Activated T-helper 17 cell treated with anti-CD3 and anti-CD28 coated beads, Interleukin-2, amount 50 U/mL, for 72 hours (primary cell): ENCODE results near the gene PGS1. TPM values are rescaled to one million over a fixed set of nuclear protein-coding genes. Genes with fewer than 3 reads are reported as not detected.
"Not testable (repeated sequence)": the region's sequence is repeated elsewhere in the genome, so short reads cannot be mapped to it uniquely, and the experiment has no call there.

Experiments used
- ATAC-seq: fragments of 150-1000 bp; cut with Tn5 transposase; replicated peaks from 2 replicates; pipeline ENCODE4 v1.10.0; 2021; ENCODE audit warnings: mild to moderate bottlenecking, moderate library complexity
- H3K27ac Mint-ChIP-seq: one replicate; pipeline ENCODE4 v1.8.0; 2022; ENCODE audit warnings: mixed read lengths
- H3K27me3 Mint-ChIP-seq: one replicate; pipeline ENCODE4 v1.8.0; 2022; ENCODE audit warnings: mixed read lengths
- H3K36me3 Mint-ChIP-seq: one replicate; pipeline ENCODE4 v1.8.0; 2022; ENCODE audit warnings: low read depth, mild to moderate bottlenecking, mixed read lengths
- H3K4me1 Mint-ChIP-seq: one replicate; pipeline ENCODE4 v1.8.0; 2022; ENCODE audit warnings: mixed read lengths
- H3K4me3 Mint-ChIP-seq: one replicate; pipeline ENCODE4 v1.8.0; 2022; ENCODE audit warnings: mild to moderate bottlenecking, mixed read lengths
- H3K9me3 Mint-ChIP-seq: one replicate; pipeline ENCODE4 v1.8.0; 2022; ENCODE audit warnings: mixed read lengths
- total RNA-seq, 2 donors: library from RNA; stranded (reverse); gene quantifications; one replicate each; pipeline ENCODE4 v1.2.3, GENCODE V29; 2022

PGS1 gene
- total RNA-seq, 2 donors from 2014 or later: 76.1 to 101 TPM

GRCh38 chr17:78450696-78451345 lies 72.4 kb downstream of the PGS1 start:
- no peak for ATAC-seq

DNA sequence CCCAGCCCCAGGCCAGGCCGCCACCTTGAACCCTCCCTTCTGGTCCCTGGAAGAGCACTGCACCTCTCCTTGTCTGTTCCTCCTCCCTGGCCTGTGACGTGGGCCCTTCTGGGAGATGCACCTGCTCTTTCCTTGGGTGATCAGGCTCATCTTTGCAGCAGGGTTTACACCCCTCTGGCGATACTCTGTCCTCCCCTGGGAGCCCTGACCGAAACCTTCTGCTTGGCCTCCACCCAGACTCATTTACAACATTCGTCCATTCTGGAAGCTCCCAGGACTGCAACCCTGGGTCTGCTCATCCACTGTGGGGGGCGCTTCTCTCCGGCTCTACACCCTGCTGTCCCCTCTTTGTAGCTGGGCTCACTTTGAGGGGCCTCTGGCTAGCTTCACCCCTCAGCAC lies 73.3 kb downstream of the PGS1 start:
- Mint-ChIP-seq H3K9me3 (no peaks in the 10 kb centered on the region), H3K4me1 (no peaks in the 10 kb centered on the region), H3K4me3 (no peak overlapping the region), H3K36me3 (no peaks in the 10 kb centered on the region), H3K27me3 (no peaks in the 10 kb centered on the region), H3K27ac (no peak overlapping the region)
- no peak for ATAC-seq

More at GRCh38 chr17:78450696-78451345, 72.4 kb downstream of the PGS1 start:
- no peak overlapping the region for H3K27ac Mint-ChIP-seq
- no peaks in the 10 kb centered on the region for H3K27me3 Mint-ChIP-seq
- H3K9me3 Mint-ChIP-seq: no peaks in the 10 kb centered on the region
- H3K36me3 Mint-ChIP-seq: no peaks in the 10 kb centered on the region
- H3K4me1 Mint-ChIP-seq: no peaks in the 10 kb centered on the region
- no peak overlapping the region for H3K4me3 Mint-ChIP-seq

DNA sequence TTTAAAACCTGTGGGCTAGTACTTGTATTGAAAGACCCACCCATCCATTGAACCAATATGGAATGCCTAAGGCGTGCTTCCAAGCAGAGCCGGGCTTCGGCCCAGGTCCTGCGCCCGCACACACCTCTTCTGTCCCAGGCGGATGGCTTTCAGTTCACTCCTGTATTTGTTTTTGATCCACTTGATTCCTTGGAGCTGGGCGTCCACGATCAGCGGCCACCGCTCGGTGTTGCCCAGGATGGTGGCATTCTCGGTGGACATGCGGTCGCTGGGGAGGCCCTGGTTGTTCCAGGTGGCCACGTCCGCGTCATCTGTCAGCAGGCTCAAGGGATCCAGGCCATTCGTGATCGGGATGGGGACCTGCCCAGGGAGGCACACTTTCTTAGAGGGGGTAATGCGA lies 75.9 kb downstream of the PGS1 start:
- Mint-ChIP-seq H3K27ac (no peak overlapping the region), H3K4me3 (no peak overlapping the region), H3K4me1 (no peaks in the 10 kb centered on the region), H3K36me3 (no peaks in the 10 kb centered on the region), H3K9me3 (no peaks in the 10 kb centered on the region), H3K27me3 (no peaks in the 10 kb centered on the region)
- no peak for ATAC-seq

- Mint-ChIP-seq H3K36me3 (no peaks in the 10 kb centered on the region), H3K9me3 (no peaks in the 10 kb centered on the region), H3K27me3 (no peaks in the 10 kb centered on the region), H3K4me1 (no peaks in the 10 kb centered on the region), H3K4me3 (no peak overlapping the region), H3K27ac (no peak overlapping the region)
- ATAC-seq: no peak
Measured at GRCh38 chr17:78458091-78458490, 79.6 kb downstream of the PGS1 start.

DNA sequence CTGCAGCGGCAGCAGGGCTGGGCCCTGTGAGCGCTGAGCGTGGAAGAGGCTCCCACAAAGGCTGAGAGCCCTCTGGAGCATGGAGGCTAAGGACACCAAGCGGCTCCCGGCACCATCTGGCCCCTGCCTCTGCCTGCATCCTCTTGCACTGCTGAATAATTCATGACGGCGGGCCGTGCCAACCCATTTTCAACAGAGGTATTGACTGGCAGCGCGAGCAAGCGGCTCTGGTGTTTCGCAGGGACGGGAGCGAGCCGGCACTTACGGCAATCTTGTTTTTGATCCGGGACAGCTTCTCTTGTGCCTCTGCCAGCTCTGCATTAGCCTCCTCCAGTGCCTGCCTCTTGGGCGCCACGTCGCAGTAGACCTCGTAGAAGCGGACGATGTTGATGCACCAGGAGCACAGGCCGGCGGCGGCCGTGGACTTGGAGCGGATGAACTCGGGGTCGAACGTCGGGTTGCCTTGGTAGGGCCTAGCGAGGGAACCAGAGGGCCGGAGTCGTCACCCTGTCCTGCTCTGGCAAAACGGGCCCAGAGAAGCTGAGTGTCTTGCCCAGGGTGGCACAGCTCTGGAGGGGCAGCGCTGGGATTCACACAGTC lies 80.4 kb downstream of the PGS1 start:
- Mint-ChIP-seq H3K27me3 (no peaks in the 10 kb centered on the region), H3K9me3 (no peaks in the 10 kb centered on the region), H3K27ac (no peak overlapping the region), H3K4me1 (no peaks in the 10 kb centered on the region), H3K36me3 (no peaks in the 10 kb centered on the region), H3K4me3 (no peak overlapping the region)
- ATAC-seq: no peak

- no peaks in the 10 kb centered on the region for H3K36me3 Mint-ChIP-seq
- H3K4me3 Mint-ChIP-seq: no peak overlapping the region
- no peaks in the 10 kb centered on the region for H3K27me3 Mint-ChIP-seq
- ATAC-seq: no peak
- H3K4me1 Mint-ChIP-seq: no peaks in the 10 kb centered on the region
- no peaks in the 10 kb centered on the region for H3K9me3 Mint-ChIP-seq
- H3K27ac Mint-ChIP-seq: no peak overlapping the region
Measured at GRCh38 chr17:78459696-78460095, 81.2 kb downstream of the PGS1 start.

- Mint-ChIP-seq H3K27ac (no peak overlapping the region), H3K9me3 (no peaks in the 10 kb centered on the region), H3K4me1 (no peaks in the 10 kb centered on the region), H3K36me3 (no peaks in the 10 kb centered on the region), H3K4me3 (no peak overlapping the region), H3K27me3 (no peaks in the 10 kb centered on the region)
- ATAC-seq: no peak
Measured at GRCh38 chr17:78460176-78460675, 81.8 kb downstream of the PGS1 start.

DNA sequence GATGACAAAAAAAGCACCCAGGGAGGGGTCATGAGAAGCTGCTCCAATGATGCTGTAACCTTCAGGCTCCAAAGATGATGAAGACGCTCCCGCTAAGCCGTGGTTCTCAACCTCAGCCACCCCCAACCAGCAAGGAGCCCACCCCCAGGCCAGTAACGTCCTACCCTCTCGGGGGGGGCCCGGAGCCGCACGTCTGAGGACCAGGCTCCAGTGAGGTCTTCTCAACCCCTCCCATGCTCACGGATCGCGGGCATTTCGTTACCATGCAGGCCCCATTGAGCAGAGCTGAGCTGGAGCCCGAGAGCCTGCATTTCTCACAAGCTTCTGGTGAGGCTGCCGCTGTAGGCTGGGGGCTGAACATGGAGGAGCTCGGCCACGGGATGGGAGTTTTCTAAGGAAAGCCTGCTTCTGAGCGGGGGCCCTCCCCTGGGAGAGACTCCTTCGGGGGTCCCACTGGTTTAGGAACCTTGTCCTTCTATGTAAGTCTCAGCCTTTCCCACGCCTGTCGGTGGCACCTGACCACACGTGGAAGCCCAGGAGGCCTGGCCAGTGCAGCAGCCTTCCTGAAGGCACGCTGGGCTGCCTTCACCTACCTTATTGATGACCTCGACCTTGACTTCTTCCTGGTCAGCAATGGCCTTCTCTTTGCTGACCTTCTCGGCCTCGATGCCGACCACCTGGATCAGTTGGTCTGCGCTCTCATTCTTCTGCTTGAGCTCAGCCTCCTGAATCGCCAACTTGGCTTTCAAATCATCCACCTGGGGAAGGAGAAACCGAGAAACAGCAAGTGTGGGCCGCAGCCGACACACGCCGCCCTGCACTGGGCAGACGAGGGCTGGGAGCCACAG lies 82.7 kb downstream of the PGS1 start:
- Mint-ChIP-seq H3K4me1 (no peaks in the 10 kb centered on the region), H3K9me3 (no peaks in the 10 kb centered on the region), H3K36me3 (no peaks in the 10 kb centered on the region), H3K4me3 (no peak overlapping the region), H3K27ac (no peak overlapping the region), H3K27me3 (no peaks in the 10 kb centered on the region)
- no peak for ATAC-seq

DNA sequence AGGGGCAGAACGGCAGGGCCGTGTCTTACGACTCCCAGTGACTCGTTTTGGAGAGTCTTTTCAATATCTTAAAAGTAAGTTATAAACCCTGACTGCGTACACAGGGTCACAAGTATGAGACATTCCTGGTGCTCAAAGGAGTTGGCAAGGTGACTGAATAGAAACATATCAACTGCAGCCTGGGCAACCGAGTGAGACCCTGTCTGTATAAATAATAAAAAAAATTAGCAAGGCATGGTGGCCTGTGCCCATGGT lies 83.3 kb downstream of the PGS1 start:
- ATAC-seq: no peak
- H3K4me3 Mint-ChIP-seq: no peak overlapping the region

GRCh38 chr17:78462148-78462547 lies 83.7 kb downstream of the PGS1 start:
- H3K9me3 Mint-ChIP-seq: no peaks in the 10 kb centered on the region
- ATAC-seq: no peak
- no peak overlapping the region for H3K4me3 Mint-ChIP-seq
- no peaks in the 10 kb centered on the region for H3K4me1 Mint-ChIP-seq
- no peak overlapping the region for H3K27ac Mint-ChIP-seq
- H3K27me3 Mint-ChIP-seq: no peaks in the 10 kb centered on the region
- no peaks in the 10 kb centered on the region for H3K36me3 Mint-ChIP-seq

More for the DNA sequence above, 83.3 kb downstream of the PGS1 start:
- no peak overlapping the region for H3K27ac Mint-ChIP-seq
- H3K27me3 Mint-ChIP-seq: no peaks in the 10 kb centered on the region
- H3K9me3 Mint-ChIP-seq: no peaks in the 10 kb centered on the region
- H3K4me1 Mint-ChIP-seq: no peaks in the 10 kb centered on the region
- H3K36me3 Mint-ChIP-seq: no peaks in the 10 kb centered on the region

GRCh38 chr17:78466109-78466785 lies 87.8 kb downstream of the PGS1 start:
- H3K4me1 Mint-ChIP-seq, ATAC-seq, H3K36me3 Mint-ChIP-seq, H3K27me3 Mint-ChIP-seq, H3K4me3 Mint-ChIP-seq, H3K9me3 Mint-ChIP-seq, H3K27ac Mint-ChIP-seq: not testable (repeated sequence)

- Mint-ChIP-seq H3K27ac (no peak overlapping the region), H3K4me3 (no peak overlapping the region), H3K9me3 (no peaks in the 10 kb centered on the region), H3K4me1 (no peaks in the 10 kb centered on the region), H3K36me3 (no peaks in the 10 kb centered on the region), H3K27me3 (no peaks in the 10 kb centered on the region)
- no peak for ATAC-seq
Measured at GRCh38 chr17:78466786-78467715, 88.6 kb downstream of the PGS1 start.

DNA sequence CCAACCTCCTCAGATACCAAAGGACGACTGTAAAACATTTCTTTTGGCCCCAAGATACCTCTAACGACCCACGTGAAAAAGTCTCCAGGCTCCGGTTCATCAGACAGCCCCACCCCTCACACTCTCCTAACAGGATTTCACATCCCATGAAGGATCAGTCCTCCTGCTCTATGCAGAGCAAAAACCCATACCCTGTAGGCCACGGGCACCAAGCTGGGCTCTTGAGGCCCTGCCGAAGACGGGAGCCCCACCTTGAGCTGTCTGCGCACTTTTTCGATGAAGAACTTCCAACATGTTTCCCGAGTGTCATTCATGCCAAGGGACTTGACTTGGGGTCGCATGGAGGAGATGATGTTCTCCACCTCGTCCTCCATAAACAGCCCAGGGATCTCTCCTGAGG lies 89.9 kb downstream of the PGS1 start:
- Mint-ChIP-seq H3K36me3 (no peaks in the 10 kb centered on the region), H3K4me3 (no peak overlapping the region), H3K4me1 (no peaks in the 10 kb centered on the region), H3K27ac (no peak overlapping the region), H3K9me3 (no peaks in the 10 kb centered on the region), H3K27me3 (no peaks in the 10 kb centered on the region)
- no peak for ATAC-seq

DNA sequence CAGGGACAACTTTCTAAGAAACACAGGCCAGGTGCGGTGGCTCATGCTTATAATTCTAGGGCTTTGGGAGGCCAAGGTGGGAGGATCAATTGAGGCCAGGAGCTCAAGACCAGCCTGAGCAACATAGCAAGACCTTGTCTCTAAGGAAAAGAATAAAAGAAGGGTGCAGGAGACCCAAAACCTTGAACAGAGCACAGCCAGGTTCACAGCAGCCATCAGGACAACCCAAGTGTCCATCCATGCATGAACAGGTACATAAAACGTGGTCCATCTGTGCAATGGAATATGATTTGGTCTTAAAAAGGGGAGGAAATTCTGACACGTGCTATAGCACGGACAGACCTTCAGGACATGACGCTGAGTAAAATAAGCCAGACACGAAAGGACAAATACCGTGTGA lies 91.0 kb downstream of the PGS1 start:
- Mint-ChIP-seq H3K9me3 (no peaks in the 10 kb centered on the region), H3K4me1 (no peaks in the 10 kb centered on the region), H3K36me3 (no peaks in the 10 kb centered on the region)

More for the DNA sequence above, 91.0 kb downstream of the PGS1 start:
- ATAC-seq: no peak
- H3K27ac Mint-ChIP-seq: no peak overlapping the region
- no peak overlapping the region for H3K4me3 Mint-ChIP-seq
- H3K27me3 Mint-ChIP-seq: no peaks in the 10 kb centered on the region
